Activated CD8-positive, alpha-beta memory T cell treated with anti-CD3 and anti-CD28 coated beads for 36 hours (primary cell): ENCODE results near the gene CCR8. TPM values are rescaled to one million over a fixed set of nuclear protein-coding genes. Genes with fewer than 3 reads are reported as not detected.
"Not testable (repeated sequence)": the region's sequence is repeated elsewhere in the genome, so short reads cannot be mapped to it uniquely, and the experiment has no call there.

Source experiments
- CTCF ChIA-PET: fragments of 350-600 bp; sonication (Branson Sonifier 250); formaldehyde crosslinking; loops from one replicate; lab custom pipeline; 2021; ENCODE audit warnings: antibody characterized with exemption; lab: Charles Lee
- POLR2A ChIA-PET: fragments of 350-600 bp; sonication (Branson Sonifier 250); formaldehyde crosslinking; loops from one replicate; lab custom pipeline; 2021; ENCODE audit warnings: antibody characterized with exemption; lab: Charles Lee
- total RNA-seq, 2 experiments: library from RNA; stranded (reverse); gene quantifications; one replicate each; pipeline ENCODE4 v1.2.3, GENCODE V29; 2021

CCR8 gene
- total RNA-seq, 2 experiments from 2014 or later = 2.5 TPM

DNA sequence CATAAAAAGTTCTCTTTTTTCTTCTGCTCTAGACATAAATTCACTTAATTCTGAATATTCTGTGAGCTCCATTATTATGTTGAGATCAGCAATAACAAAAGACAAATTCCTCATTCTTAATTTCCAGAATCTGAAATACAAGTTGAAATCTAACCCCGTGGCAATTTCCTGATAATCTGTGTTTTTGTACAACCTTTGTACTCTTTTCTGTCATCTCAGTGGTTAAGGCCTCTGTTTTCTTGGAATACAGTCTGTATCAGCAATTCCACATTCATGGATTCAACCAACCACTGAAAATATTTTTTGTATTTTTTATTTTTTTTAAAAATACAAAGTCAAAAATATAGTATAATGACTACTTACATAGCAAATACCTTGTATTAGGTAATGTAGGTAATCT is 8.7 kb downstream of the CCR8 start:
- ChIA-PET POLR2A (no interaction called here), CTCF (interaction anchor here (1.6 kb wide), 1 partner anchor 47 kb away, joined by 3 read pairs; no protein-coding TSS in a partner anchor)

DNA sequence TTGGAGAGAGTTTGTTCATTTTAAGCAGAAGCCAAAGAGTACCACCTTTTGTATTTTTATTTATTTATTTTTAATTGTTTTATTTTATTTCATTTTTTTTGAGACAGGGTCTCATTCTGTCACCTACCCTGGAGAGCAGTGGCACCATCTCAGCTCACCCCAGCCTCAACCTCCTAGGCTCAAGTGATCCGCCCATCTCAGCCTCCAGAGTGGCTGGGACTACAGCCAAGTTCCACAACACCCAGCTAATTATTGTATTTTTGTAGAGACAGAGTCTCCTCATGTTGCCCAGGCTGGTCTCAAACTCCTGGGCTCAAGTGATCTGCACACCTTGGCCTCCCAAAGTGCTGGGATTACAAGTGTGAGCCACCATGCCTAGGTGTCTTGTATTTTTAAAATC is 9.6 kb downstream of the CCR8 start:
- CTCF ChIA-PET = interaction anchor here (1.6 kb wide), 1 partner anchor 48 kb away, joined by 3 read pairs; no protein-coding TSS in a partner anchor
- POLR2A ChIA-PET = no interaction called here

DNA sequence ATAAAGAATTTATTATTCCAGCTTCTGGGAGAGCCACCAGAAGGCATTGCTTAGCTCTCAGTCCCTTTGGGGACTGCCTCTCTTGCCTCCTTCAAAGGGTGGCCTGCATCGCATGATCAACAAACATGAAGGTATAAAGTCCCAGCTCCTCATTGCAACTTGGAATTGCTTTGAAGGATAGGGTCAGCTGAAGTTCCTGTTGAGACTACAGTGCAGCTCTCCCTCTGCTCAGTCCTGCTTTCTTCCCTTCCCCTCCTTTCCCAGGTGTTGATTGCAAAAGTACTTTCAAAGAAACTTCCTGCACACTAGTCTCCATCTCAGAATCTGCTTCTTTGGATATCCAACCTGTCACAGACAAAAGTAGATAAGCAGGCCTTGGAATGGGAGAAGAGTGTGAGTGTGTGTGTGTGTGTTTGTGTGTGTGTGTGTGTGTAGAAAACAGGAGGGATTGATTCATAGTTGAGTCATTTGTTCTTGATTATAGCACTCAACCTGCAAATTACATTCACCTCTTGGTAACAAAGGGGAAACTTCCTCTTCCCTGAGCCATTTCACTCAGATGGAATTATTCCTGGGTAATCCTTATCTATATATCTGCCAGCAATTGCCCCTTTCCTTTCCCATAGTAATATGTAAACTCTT is 13.7 kb downstream of the CCR8 start:
- ChIA-PET CTCF (interaction anchor here (0.7 kb wide), 1 partner anchor 1524 kb away, joined by 3 read pairs; no protein-coding TSS in a partner anchor), POLR2A (interaction anchor here (0.6 kb wide), 1 partner anchor 56 kb away, joined by 3 read pairs; no protein-coding TSS in a partner anchor)

DNA sequence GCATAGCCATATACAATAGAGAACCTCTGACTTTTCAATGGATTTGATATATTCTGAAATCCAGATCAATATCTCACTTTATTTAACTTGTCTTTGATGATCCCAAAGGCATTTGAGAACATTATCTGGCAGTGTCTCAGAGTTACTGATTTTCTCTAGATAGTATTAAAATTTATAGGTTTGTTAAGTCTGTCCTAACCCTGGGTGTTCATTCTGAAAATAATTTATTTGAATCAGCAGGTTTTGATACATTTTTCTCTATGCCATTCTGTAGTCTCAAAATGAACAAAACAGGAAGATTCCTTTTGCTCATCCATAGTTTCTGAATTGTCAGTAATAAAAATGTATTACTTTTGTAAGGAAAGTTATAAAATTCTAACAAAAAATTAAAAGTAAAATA is 14.3 kb downstream of the CCR8 start:
- CTCF ChIA-PET = no interaction called here
- POLR2A ChIA-PET = interaction anchor here (0.6 kb wide), 1 partner anchor 56 kb away, joined by 3 read pairs; no protein-coding TSS in a partner anchor

DNA sequence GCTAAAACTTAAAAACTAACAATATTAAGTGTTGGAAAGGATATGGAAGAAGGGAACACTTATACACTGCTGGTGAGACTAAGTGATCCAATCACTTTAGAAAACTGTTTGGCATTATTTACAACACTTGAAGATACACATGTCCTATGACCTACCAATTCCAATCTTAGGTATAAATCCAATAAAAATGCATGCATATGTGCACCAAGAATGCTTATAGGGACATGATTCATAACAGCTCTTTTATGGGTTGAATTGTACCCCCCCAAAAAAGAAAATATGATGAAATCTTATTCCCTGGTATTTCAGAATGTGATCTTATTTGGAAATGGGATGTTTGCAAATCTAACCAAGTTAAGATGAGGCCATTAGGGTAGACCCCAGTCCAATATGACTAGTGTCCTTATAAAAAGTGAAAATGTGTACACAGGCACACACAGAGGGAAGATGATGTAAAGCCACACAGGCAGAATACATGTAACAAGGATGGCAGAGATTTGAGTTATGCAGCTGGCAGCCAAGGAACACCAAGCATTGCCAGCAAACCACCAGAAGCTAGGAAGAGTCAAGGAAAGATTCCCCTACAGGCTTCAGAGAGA is 15.3 kb downstream of the CCR8 start:
- POLR2A ChIA-PET = no interaction called here
- CTCF ChIA-PET = no interaction called here

DNA sequence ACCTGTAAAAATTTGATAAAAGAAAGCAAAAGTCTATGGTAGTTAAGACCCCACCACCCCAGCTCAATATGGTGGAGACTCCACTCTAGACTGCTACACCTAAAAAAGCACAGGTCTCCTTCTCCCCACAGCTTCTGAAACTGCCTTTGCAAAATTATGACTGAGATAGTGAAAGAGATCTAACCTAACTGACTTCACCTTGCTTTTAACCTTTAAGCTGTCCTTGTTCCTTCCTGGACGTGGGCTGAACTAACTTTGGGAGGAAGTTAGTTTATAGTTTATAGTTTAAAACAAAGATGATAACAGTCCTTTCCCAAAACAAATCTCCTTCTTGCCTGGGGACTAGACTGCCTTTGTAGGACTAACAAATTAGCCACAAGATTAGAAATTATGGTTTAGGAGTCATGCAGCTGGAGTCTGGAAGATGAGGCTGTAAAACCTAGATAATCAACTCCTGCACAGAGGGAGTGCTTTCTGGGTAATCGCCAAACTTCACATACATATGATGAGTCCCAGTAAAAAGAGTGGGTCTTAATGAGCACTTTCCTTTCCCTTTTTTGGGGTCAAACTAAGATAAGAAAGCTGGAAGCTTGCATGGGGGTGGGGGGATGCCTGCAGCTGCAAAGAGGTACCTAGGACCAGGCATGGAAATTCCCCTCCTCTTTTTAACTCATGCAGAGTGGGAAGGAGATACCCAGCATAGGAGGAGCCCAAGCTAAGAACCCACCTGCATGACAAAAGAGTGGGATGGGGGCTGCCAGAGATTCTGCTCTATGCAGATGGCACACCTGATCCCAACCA is 17.5 kb downstream of the CCR8 start:
- ChIA-PET CTCF (interaction anchor here (1.1 kb wide), 1 partner anchor 31 kb away, joined by 3 read pairs; no protein-coding TSS in a partner anchor), POLR2A (no interaction called here)

DNA sequence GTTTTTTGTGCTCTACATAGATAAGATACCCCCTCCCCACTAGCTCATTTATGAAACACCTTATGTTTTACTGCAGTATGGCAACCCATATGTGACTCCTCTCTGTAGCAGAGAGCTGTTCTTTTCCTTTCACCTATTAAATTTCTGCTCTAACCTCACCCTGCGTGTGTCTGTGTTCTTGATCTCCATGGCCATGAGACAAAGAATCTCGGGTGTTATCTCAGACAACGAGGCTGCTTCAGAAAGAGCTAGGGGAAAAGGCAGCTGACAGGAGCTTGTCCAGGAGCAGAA is 18.0 kb downstream of the CCR8 start:
- ChIA-PET CTCF (interaction anchor here (1.1 kb wide), 1 partner anchor 31 kb away, joined by 3 read pairs; no protein-coding TSS in a partner anchor), POLR2A (no interaction called here)

DNA sequence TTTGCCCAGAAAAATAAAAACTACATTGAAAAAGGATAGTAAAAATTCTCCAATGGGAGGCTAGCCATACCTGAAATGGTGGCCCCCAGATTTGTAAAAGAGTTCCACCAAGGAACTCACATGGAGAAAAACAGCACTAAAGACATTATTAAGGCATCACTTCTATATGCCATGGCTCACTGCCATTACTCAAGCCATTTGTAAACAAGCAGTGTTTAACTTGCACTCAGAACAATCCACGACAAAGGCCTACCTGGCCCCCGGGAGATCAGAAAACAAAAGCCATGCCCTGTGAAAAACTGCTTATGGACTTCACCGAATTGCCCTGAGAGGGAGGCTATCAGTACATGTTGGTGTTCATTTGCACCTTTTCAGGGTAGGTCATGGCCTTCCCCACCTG is 19.6 kb downstream of the CCR8 start:
- CTCF ChIA-PET = no interaction called here
- POLR2A ChIA-PET = no interaction called here

DNA sequence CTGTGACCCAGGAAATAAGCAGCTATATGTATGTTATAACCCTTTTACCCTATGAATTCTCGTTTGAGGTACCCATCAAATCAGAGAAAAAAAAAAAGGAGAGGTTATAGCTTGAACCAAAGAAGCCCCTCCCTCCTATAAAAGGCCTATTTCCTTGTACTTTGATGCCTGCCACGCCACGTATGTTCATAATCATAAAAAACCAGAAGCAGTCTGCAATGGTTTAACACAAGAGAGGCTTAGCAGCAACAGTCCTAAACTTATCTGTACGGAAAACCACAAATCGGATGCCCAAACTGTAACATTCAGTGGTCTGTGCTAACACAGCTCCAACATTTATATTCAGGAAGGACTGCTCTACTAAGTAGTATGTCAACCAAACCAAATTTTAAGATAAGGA is 21.2 kb downstream of the CCR8 start:
- ChIA-PET POLR2A (no interaction called here), CTCF (no interaction called here)

DNA sequence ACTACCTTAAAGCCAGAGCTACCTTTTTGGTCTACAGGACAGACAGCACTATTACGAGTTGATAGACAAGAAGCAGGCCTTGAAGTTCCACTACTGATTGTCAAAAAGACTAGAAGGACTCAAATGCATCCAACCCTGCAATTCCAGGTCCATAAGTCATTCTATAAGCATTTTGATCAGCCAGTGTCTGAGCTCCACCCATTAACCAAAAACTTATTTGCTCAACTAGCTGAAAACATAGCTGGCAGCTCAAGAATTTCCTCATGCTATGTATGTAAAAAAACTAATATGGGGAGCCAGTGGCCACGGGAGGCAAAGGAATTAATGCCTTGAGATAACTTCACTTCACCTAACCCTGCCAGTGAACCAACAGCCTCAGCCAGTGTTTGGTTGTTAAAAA is 21.6 kb downstream of the CCR8 start:
- POLR2A ChIA-PET, CTCF ChIA-PET: not testable (repeated sequence)

DNA sequence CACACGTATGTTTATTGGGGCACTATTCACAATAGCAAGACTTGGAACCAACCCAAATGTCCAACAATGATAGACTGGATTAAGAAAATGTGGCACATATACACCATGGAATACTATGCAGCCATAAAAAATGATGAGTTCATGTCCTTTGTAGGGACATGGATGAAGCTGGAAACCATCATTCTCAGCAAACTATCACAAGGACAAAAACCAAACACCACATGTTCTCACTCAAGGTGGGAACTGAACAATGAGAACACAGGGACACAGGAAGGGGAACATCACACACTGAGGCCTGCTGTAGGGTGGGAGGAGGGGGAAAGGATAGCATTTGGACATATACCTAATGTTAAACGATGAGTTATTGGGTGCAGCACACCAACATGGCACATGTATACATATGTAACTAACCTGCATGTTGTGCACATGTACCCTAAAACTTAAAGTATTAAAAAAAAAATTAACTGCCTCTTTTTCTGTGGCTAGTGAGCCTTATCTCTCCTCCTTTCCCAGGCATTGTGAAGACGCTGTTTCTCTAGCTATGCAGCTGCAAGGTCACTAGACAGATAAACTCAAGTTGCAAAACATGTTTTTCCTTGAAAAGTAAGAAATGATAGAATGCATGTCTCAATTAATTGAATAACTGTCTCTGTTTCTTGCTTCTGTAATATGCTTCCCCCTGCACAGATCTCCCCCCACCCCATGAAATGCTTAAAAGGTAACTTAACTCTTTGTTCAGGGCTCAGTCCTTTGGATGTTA is 23.8 kb downstream of the CCR8 start:
- POLR2A ChIA-PET, CTCF ChIA-PET: not testable (repeated sequence)

DNA sequence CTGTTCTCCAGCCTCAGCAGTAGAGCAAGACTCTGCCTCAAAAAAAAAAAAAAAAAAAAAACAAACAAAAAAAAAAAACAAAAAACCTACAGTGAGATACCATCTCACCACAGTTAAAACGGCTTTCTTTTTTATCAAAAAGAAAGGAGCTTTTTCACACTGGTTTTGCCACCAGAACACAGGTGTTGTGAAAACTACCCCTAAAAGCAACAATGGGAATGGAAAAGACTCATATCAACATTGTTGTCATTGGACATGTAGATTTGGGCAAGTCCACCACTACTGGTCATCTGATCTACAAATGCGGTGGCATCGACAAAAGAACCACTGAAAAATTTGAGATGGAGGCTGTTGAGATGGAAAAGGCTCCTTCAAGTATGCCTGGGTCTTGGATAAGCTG is 28.8 kb downstream of the CCR8 start:
- CTCF ChIA-PET = interaction anchor here (1.7 kb wide), 1 partner anchor 66 kb away, joined by 3 read pairs; no protein-coding TSS in a partner anchor
- POLR2A ChIA-PET = no interaction called here

DNA sequence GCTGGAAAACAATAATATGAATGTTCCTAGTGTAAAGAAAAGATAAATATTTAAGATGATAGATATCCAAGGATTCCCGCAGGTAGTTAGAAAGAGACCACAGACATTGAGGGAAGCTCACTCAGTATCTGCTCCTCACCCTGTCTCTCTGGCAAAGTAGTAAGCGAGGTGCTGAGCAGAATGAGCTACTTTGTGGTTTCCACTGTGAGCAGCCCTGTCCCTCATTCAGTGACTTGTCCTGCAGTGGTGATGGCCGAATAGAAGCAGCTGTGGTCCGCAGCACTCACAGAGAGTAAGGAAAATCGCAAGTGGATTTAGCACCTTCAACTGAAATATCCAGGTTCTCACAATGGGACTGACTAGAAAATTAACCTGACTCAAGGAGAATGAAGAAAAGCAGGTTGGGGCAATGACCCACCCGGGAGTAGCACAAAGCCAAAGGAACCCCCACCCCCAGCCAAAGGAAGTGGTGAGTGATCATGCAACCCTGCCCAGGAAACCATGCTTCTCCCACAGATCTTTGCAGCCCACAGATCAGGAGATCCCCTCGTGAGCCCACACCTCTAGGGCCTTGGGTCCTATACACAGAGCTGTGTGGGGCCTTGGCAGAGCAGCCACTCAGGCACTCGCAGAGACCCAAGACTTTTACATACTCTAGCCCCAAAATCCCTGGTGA is 31.9 kb downstream of the CCR8 start:
- POLR2A ChIA-PET = no interaction called here
- CTCF ChIA-PET = interaction anchor here (1.2 kb wide), 2 partner anchors 16 to 234 kb away, joined by 3 read pairs; no protein-coding TSS in a partner anchor

DNA sequence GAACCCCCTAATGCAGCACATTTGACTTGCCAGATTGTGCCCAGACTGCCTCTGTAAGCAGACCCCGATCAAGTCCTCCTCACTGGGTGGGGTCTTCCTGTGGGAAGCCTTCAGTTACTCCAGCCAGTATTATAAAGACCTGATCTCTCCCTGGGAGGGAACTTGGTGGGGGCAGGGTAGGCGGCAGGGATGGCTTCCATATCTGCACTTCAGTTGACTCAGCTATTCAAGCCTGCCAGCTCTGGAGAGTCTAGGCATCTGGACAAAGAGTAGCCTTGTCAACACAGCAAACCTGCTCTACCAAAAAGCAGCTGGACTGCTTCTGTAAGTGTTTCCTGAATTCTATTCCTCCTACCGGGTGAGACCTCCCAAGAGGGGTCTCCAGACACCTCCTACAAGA is 32.7 kb downstream of the CCR8 start:
- ChIA-PET CTCF (interaction anchor here (1.2 kb wide), 2 partner anchors 15 to 235 kb away, joined by 3 read pairs; no protein-coding TSS in a partner anchor), POLR2A (no interaction called here)

DNA sequence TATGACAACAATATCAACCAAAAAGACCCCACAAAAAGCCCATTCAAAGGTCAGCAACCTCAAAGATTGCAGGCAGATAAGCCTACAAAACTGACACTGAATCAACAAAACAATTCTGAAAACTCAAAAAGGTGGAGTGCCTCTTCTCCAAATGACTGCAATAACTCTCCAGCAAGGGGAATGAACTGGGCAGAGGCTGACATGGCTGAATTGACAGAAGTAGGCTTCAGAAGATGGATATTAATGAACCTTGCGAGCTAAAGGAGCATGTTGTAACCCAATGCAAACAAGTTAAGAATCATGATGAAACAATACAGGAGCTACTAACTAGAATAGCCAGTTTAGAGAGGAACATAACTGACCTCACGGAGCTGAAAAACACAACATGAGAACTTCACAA is 33.3 kb downstream of the CCR8 start:
- ChIA-PET POLR2A (no interaction called here), CTCF (no interaction called here)

DNA sequence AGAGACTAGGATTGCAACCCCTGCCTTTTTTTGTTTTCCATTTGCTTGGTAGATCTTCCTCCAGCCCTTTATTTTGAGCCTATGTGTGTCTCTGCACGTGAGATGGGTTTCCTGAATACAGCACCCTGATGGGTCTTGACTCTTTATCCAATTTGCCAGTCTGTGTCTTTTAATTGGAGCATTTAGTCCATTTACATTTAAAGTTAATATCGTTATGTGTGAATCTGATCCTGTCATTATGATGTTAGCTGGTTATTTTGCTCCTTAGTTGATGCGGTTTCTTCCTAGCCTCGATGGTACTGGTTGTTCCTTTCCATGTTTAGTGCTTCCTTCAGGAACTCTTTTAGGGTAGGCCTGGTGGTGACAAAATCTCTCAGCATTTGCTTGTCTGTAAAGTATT is 40.9 kb downstream of the CCR8 start:
- CTCF ChIA-PET, POLR2A ChIA-PET: not testable (repeated sequence)

DNA sequence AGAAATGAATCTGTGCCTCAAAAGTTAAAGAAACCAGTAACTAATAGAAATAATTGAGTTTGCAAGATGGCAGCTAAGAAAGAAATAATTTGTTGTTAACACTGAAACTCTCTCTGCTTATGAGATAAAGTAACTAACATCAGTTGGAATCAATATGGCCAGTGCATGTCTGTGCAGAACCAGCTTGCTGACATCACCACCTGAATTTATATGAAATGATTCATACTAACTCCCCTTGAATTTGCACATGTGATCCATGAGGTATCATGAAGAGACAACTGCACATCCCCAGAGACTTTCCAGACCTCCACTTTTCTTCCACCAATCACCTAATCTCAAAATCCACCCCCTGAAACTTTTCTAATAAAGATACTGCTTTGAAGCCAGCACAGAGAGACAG is 43.3 kb downstream of the CCR8 start:
- ChIA-PET CTCF (interaction anchor here (0.6 to 1.2 kb wide), 2 partner anchors 77 to 81 kb away, joined by 3 read pairs; no protein-coding TSS in a partner anchor), POLR2A (interaction anchor here (0.6 kb wide), 1 partner anchor 32 kb away, joined by 4 read pairs; no protein-coding TSS in a partner anchor)

DNA sequence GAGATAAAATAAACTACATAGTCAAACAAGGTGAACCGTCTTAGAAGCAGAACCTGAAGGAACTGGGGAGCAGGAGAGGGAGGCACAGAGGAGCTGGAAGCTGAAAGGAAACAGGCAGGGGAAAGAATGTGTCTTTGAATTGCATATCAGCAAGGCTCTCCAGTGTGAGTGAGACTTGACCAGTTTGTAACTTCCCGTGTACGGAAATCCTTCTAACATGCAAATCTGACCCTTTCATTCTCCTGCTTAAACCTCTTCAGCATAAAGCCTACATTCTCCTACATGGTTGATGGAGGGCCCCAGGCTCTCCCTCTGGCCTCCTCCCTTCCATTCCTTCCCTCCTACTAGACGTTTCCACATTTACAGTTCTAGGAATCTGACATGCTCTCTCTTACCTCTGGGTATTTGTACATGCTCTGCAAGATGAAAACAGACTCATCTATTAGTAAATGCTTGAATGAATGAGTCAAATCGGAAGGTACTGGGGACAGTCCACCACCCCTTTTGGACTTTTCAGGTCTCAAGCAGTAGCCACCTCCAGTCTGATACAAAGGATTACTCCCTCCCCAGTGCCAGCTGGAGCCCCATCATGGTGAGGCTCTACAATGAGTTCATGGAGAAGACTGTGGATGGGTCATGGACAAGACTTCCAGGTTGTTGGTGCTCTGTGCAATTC is 47.6 kb downstream of the CCR8 start:
- ChIA-PET CTCF (interaction anchor here (0.9 to 2.8 kb wide), 5 partner anchors 15 to 90 kb away, joined by 3 to 22 read pairs (median 6); no protein-coding TSS in a partner anchor), POLR2A (no interaction called here)
